ENCODE measurements around the gene WFS1.

WFS1 gene

GRCh38 chr4:6351246-6352000 is 81.8 kb downstream of the WFS1 start:
- H3K27ac ChIP-seq (ENCODE audit: low read length), result no peak overlapping the region
- H3K4me3 ChIP-seq (ENCODE audit: low read length), result no peak overlapping the region
- H3K27me3 ChIP-seq (replicated peaks; ENCODE audit: insufficient read depth, low read length), result peaks cover 85% of the 10 kb centered on the region
- no peaks in the 10 kb centered on the region for H3K4me1 ChIP-seq (ENCODE audit: low read length)
- no peak overlapping the region for H3K4me2 ChIP-seq (ENCODE audit: low read depth, low read length)
- TF ChIP-seq EZH2phosphoT487 (IDR thresholded peaks at IDR 0.05; ENCODE audit: low read length) (no peak), CTCF (IDR thresholded peaks at IDR 0.05; ENCODE audit: low read length) (no peak), EZH2 (optimal IDR thresholded peaks at IDR 0.05; ENCODE audit: low read depth, low read length) (no peak)
- H3K79me2 ChIP-seq (ENCODE audit: low read length), result no peaks in the 10 kb centered on the region
- no peak overlapping the region for H3K9ac ChIP-seq (ENCODE audit: low read length)
- no peaks in the 10 kb centered on the region for H3K36me3 ChIP-seq (replicated peaks; ENCODE audit: insufficient read depth, low read length)
- H3K9me2 ChIP-seq (replicated peaks; ENCODE audit: insufficient read depth, low read length), result no peaks in the 10 kb centered on the region
- no peak overlapping the region for H2AFZ ChIP-seq (ENCODE audit: low read length)
- H3F3A ChIP-seq (ENCODE audit: insufficient read depth, low read length), result no peaks in the 10 kb centered on the region
- no peaks in the 10 kb centered on the region for H3K9me3 ChIP-seq (replicated peaks; ENCODE audit: insufficient read depth, low read length)
- H4K20me1 ChIP-seq (ENCODE audit: insufficient read depth, low read length), result no peaks in the 10 kb centered on the region
- DNase-seq, result no peak

GRCh38 chr4:6352031-6352692 is 82.5 kb downstream of the WFS1 start:
- Histone ChIP-seq H3K4me3 (ENCODE audit: low read length) (no peak overlapping the region), H3K79me2 (ENCODE audit: low read length) (no peaks in the 10 kb centered on the region), H3K4me1 (ENCODE audit: low read length) (no peaks in the 10 kb centered on the region), H3K27me3 (replicated peaks; ENCODE audit: insufficient read depth, low read length) (peaks cover 82% of the 10 kb centered on the region), H3K4me2 (ENCODE audit: low read depth, low read length) (no peak overlapping the region), H3K9ac (ENCODE audit: low read length) (no peak overlapping the region), H3K9me2 (replicated peaks; ENCODE audit: insufficient read depth, low read length) (no peaks in the 10 kb centered on the region), H3K27ac (ENCODE audit: low read length) (no peak overlapping the region), H3K9me3 (replicated peaks; ENCODE audit: insufficient read depth, low read length) (no peaks in the 10 kb centered on the region), H2AFZ (ENCODE audit: low read length) (no peak overlapping the region), H3K36me3 (replicated peaks; ENCODE audit: insufficient read depth, low read length) (no peaks in the 10 kb centered on the region), H3F3A (ENCODE audit: insufficient read depth, low read length) (no peaks in the 10 kb centered on the region), H4K20me1 (ENCODE audit: insufficient read depth, low read length) (no peaks in the 10 kb centered on the region)
- no peak for DNase-seq
- no peak for TF ChIP-seq EZH2phosphoT487 (IDR thresholded peaks at IDR 0.05; ENCODE audit: low read length)
- TF ChIP-seq EZH2 (optimal IDR thresholded peaks at IDR 0.05; ENCODE audit: low read depth, low read length), result no peak
- no peak for TF ChIP-seq CTCF (IDR thresholded peaks at IDR 0.05; ENCODE audit: low read length)
